CD4-positive, CD25-positive, alpha-beta regulatory T cell (primary cell): ENCODE results near the gene IFIT1. TPM values are rescaled to one million over a fixed set of nuclear protein-coding genes. Genes with fewer than 3 reads are reported as not detected.

ENCODE experiments used
- ATAC-seq, 2 donors: fragments of 150-1000 bp; cut with Tn5 transposase; one replicate each; pipeline ENCODE4 v1.10.0; 2021; ENCODE audit warnings: low read depth in 2 of 2, moderate number of reproducible peaks in 2 of 2, moderate library complexity in 1 of 2
- DNase-seq, 3 donors: peaks; one replicate each; pipeline versions ENCODE4 v3.0.0 to v3.0.0-alpha.2; 2012 to 2022; ENCODE audit warnings: mixed read lengths in 1 of 3
- H3K27ac ChIP-seq: one replicate; pipeline ENCODE4 v1.7.0; 2013; ENCODE audit warnings: mild to moderate bottlenecking, low read length; ENCODE audit not compliant: insufficient read depth, poor library complexity, severe bottlenecking
- H3K27me3 ChIP-seq: one replicate; pipeline ENCODE4 v1.7.0; 2013; ENCODE audit warnings: low read length; ENCODE audit not compliant: control insufficient read depth, insufficient read depth
- H3K36me3 ChIP-seq: one replicate; pipeline ENCODE4 v1.7.0; 2013; ENCODE audit warnings: mild to moderate bottlenecking, low read length, moderate library complexity; ENCODE audit not compliant: control insufficient read depth, insufficient read depth
- H3K4me1 ChIP-seq: 2 replicates; pipeline ENCODE4 v1.7.0; 2013; ENCODE audit warnings: mild to moderate bottlenecking, low read length; ENCODE audit not compliant: insufficient read depth, control insufficient read depth, poor library complexity, severe bottlenecking
- H3K4me3 ChIP-seq: one replicate; pipeline ENCODE4 v1.7.0; 2013; ENCODE audit warnings: low read depth, mild to moderate bottlenecking, low read length, moderate library complexity
- H3K9me3 ChIP-seq, 2 experiments: 1 replicate in 1 of 2; 2 replicates in 1 of 2; pipeline ENCODE4 v1.7.0; 2013; ENCODE audit warnings: low read length in 2 of 2, mild to moderate bottlenecking in 1 of 2, moderate library complexity in 1 of 2; ENCODE audit not compliant: control insufficient read depth in 2 of 2
- H3K27ac Mint-ChIP-seq, 3 donors: one replicate each; pipeline ENCODE4 v1.8.0; 2020 to 2022; ENCODE audit warnings: mild to moderate bottlenecking in 3 of 3, mixed read lengths in 3 of 3, moderate library complexity in 2 of 3
- H3K27me3 Mint-ChIP-seq: one replicate; pipeline ENCODE4 v1.8.0; 2022; ENCODE audit warnings: mild to moderate bottlenecking, mixed read lengths
- H3K36me3 Mint-ChIP-seq: one replicate; pipeline ENCODE4 v1.8.0; 2020; ENCODE audit warnings: mixed read lengths
- H3K4me1 Mint-ChIP-seq, 4 donors: one replicate each; pipeline ENCODE4 v1.8.0; 2020 to 2022; ENCODE audit warnings: mixed read lengths in 4 of 4, mild to moderate bottlenecking in 1 of 4
- H3K4me3 Mint-ChIP-seq, 4 donors: one replicate each; pipeline ENCODE4 v1.8.0; 2020 to 2022; ENCODE audit warnings: mild to moderate bottlenecking in 4 of 4, mixed read lengths in 4 of 4, moderate library complexity in 3 of 4
- H3K9me3 Mint-ChIP-seq, 7 donors: one replicate each; pipeline ENCODE4 v1.8.0; 2020 to 2022; ENCODE audit warnings: mixed read lengths in 7 of 7, mild to moderate bottlenecking in 3 of 7, moderate library complexity in 2 of 7
- polyA plus RNA-seq, 4 donors: library from polyadenylated mRNA; unstranded; fragments of 300-500 nt; fragmentation: Illumina TruSeq; gene quantifications; one replicate each; pipeline ENCODE4 v1.2.3, GENCODE V29; 2021
- total RNA-seq: library from RNA; stranded (reverse); gene quantifications from one replicate; pipeline ENCODE4 v1.2.3, GENCODE V29; 2022

IFIT1 gene
- total and polyA plus RNA-seq, 5 donors from 2014 or later: 5.5 to 15.9 (median 6.1) TPM

DNA sequence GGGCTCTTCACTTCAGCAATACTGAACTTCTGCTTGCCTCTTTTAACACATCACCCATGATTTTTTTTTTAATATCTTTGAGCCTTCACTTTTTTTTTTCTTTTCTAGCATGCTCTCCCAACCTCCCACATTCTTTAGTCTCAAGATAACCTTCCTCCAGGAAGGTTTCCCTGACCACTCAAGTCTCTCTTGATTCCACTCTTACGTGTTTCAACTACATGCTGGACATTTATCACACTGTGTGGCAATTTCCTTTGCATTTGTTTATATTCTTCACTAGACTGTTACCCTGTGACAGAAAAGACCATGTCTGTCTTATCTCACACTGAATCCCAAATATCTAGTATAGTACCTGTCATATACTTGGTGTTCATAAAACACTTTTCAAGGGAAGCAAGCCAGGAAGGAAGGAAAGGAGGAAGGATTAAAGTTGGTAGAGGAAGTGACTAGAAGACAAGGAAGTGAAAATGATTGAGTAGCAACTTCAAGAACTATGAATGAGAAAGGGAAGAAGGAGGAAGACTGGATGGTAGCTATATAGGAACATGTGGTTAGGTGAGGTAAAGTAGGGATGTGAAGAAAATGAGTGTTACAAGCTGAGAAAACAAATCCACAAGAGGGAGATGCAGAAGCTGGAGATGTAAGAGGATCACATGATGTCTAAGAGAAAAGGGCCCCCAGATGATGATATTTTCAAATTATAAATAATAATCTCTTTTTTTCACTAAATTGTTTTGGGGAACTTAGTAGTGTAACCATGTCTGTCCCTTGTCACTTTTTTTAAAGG lies 62.3 kb downstream of the IFIT1 start:
- Mint-ChIP-seq H3K36me3 (no peaks in the 10 kb centered on the region), H3K4me1 (no peaks in the 10 kb centered on the region), H3K27ac (no peak overlapping the region), H3K4me3 (no peak overlapping the region), H3K9me3 (peaks cover 0 to 1% (median 0%) of the 10 kb centered on the region in 7 donors), H3K27me3 (peaks cover 4% of the 10 kb centered on the region)
- Histone ChIP-seq H3K27ac (no peak overlapping the region), H3K27me3 (peaks cover 3% of the 10 kb centered on the region), H3K4me1 (no peaks in the 10 kb centered on the region), H3K4me3 (no peak overlapping the region), H3K9me3 (no peaks in the 10 kb centered on the region), H3K36me3 (no peaks in the 10 kb centered on the region)
- ATAC-seq (no peak), DNase-seq (no peak)

Other genes starting within 250 kb of the IFIT1 start
- gene CH25H, start 185.3 kb upstream of the IFIT1 start, total RNA-seq: 1.6 TPM
- 1 to 10 TPM in 1 of 4 donors, under 1 TPM in 3; 0.10 to 1.0 (median 0.84) TPM for gene CH25H, start 185.3 kb upstream of the IFIT1 start, polyA plus RNA-seq
- gene LIPA, start 140.8 kb upstream of the IFIT1 start, total RNA-seq: 25.2 TPM
- gene LIPA, start 140.8 kb upstream of the IFIT1 start, polyA plus RNA-seq: 10 to 100 TPM; 89.8 to 99.9 (median 95.7) TPM
- gene IFIT2, start 90.6 kb upstream of the IFIT1 start, total RNA-seq: 10.0 TPM
- 1 to 10 TPM; 3.6 to 6.3 (median 4.7) TPM for gene IFIT2, start 90.6 kb upstream of the IFIT1 start, polyA plus RNA-seq
- gene IFIT3, start 64.6 kb upstream of the IFIT1 start, total RNA-seq: 9.0 TPM
- gene IFIT3, start 64.6 kb upstream of the IFIT1 start, polyA plus RNA-seq: 10 to 100 TPM; 12.4 to 25.9 (median 18.1) TPM
- gene IFIT1B, start 14.6 kb upstream of the IFIT1 start, total RNA-seq: not detected
- gene IFIT1B, start 14.6 kb upstream of the IFIT1 start, polyA plus RNA-seq: under 1 TPM in 1 of 4 donors, not detected in 3; 0.08 TPM
- gene IFIT5, start 21.9 kb downstream of the IFIT1 start, total RNA-seq: 20.8 TPM
- 10 to 100 TPM; 12.3 to 18.1 (median 13.0) TPM for gene IFIT5, start 21.9 kb downstream of the IFIT1 start, polyA plus RNA-seq
- gene SLC16A12, start 143.0 kb downstream of the IFIT1 start, total RNA-seq: not detected
- gene SLC16A12, start 143.0 kb downstream of the IFIT1 start, polyA plus RNA-seq: not detected